Transverse colon (tissue), 4 donors: ENCODE data around the gene SCG2. TPM values are rescaled to one million over a fixed set of nuclear protein-coding genes. Genes with fewer than 3 reads are reported as not detected.

Source experiments
- DNase-seq: peaks from one replicate; pipeline ENCODE4 v3.0.0-alpha.2; 2019
- H3K27ac ChIP-seq, 4 donors: fragments of 200-600 bp; sonication (generic); 2 replicates each; pipeline ENCODE4 v1.5.1; 2016 to 2018; ENCODE audit warnings: inconsistent platforms in 4 of 4
- H3K27me3 ChIP-seq: fragments of 200-600 bp; sonication (generic); 2 replicates; pipeline ENCODE4 v1.5.1; 2017; ENCODE audit warnings: inconsistent platforms
- H3K36me3 ChIP-seq, 4 donors: fragments of 200-600 bp; sonication (generic); 2 replicates each; pipeline ENCODE4 v1.5.1; 2017 to 2019; ENCODE audit warnings: inconsistent platforms in 4 of 4
- H3K4me1 ChIP-seq, 4 donors: fragments of 200-600 bp; sonication (generic); 2 replicates each; pipeline ENCODE4 v1.5.1; 2017 to 2020; ENCODE audit warnings: inconsistent platforms in 4 of 4
- H3K4me3 ChIP-seq, 4 donors: fragments of 200-600 bp; sonication (generic); 1 replicate in 1 of 4; 2 replicates in 3 of 4; pipeline versions ENCODE4 v1.5.1 to v1.6.1; 2017 to 2019; ENCODE audit warnings: inconsistent platforms in 4 of 4
- H3K9me3 ChIP-seq, 2 donors: fragments of 200-600 bp; sonication (generic); 2 replicates each; pipeline ENCODE4 v1.5.1; 2017 to 2019; ENCODE audit warnings: inconsistent platforms in 2 of 2
- CTCF ChIP-seq, 5 experiments: fragments of 200-600 bp in 3 of 5; fragments of 450-650 bp in 2 of 5; sonication (generic) in 3 of 5; IDR thresholded peaks; 1 replicate in 2 of 5; 2 replicates in 3 of 5; pipeline ENCODE4 v1.5.1; 2016 to 2017; ENCODE audit warnings: antibody characterized with exemption in 5 of 5, inconsistent platforms in 3 of 5, mild to moderate bottlenecking in 2 of 5, moderate library complexity in 1 of 5
- EP300 ChIP-seq: sonication (generic); formaldehyde crosslinking; IDR thresholded peaks from one replicate; pipeline ENCODE4 v1.6.1; 2017; ENCODE audit warnings: antibody characterized with exemption, low read depth
- POLR2A ChIP-seq: fragments of 450-650 bp; IDR thresholded peaks from one replicate; pipeline ENCODE4 v1.6.1; 2016; ENCODE audit warnings: antibody characterized with exemption, mild to moderate bottlenecking, moderate library complexity
- POLR2AphosphoS5 ChIP-seq, 3 donors: sonication (generic); formaldehyde crosslinking; IDR thresholded peaks; one replicate each; pipeline ENCODE4 v1.6.1; 2016; ENCODE audit warnings: antibody characterized with exemption in 3 of 3
- WGBS, 2 donors: methylation state at CpG; one replicate each; pipeline ENCODE4 v1.1.5; 2018; ENCODE audit warnings: low coverage in 1 of 2; 5-methylcytosine and 5-hydroxymethylcytosine counted together
- in situ Hi-C, 4 donors: fragments of 200-750 bp; cut with MboI; loops; one replicate each; pipeline versions ENCODE4 v1.15.0 to v1.15.1; 2017; ENCODE audit warnings: low sequenced_read_pairs in 3 of 4, low pct_ligation_motif_present in 1 of 4, low pct_unique_long_range_greater_than_20kb in 1 of 4
- intact Hi-C: fragments of 100-400 bp; cut with DNase I; formaldehyde crosslinking; loops from one replicate; pipeline ENCODE4 v1.15.1; 2023; ENCODE audit warnings: low total_unique reads
- total RNA-seq, 4 donors: library from RNA; depleted of rRNA; stranded (reverse); fragments of >200 nt; gene quantifications; one replicate each; pipeline ENCODE4 v1.1.0, GENCODE V29; 2016

SCG2 gene
- total RNA-seq, 4 donors from 2014 or later = 0.37 to 9.6 (median 4.5) TPM

- H3K27ac ChIP-seq = no peak overlapping the region
- peaks cover 0 to 8% (median 0%) of the 10 kb centered on the region in 4 donors for H3K4me1 ChIP-seq
- DNase-seq = no peak
- no peaks in the 10 kb centered on the region for H3K27me3 ChIP-seq
- no peak overlapping the region for H3K4me3 ChIP-seq
- in situ Hi-C loops (loop anchor here in 2 of 4 donors (25.0 kb wide), 2 partner anchors 613 to 638 kb away; no protein-coding TSS in a partner anchor), intact Hi-C loops (no loop called here)
- no peaks in the 10 kb centered on the region for H3K9me3 ChIP-seq
- 61 to 66% methylated on average over 6 of the region's 6 CpGs for WGBS, 2 donors
- no peaks in the 10 kb centered on the region for H3K36me3 ChIP-seq
- TF ChIP-seq CTCF (IDR thresholded peaks at IDR 0.05) (no peak), POLR2AphosphoS5 (IDR thresholded peaks at IDR 0.05) (no peak), POLR2A (no peak), EP300 (no peak)
Measured at GRCh38 chr2:223599640-223600380, 2.4 kb downstream of the SCG2 start.

DNA sequence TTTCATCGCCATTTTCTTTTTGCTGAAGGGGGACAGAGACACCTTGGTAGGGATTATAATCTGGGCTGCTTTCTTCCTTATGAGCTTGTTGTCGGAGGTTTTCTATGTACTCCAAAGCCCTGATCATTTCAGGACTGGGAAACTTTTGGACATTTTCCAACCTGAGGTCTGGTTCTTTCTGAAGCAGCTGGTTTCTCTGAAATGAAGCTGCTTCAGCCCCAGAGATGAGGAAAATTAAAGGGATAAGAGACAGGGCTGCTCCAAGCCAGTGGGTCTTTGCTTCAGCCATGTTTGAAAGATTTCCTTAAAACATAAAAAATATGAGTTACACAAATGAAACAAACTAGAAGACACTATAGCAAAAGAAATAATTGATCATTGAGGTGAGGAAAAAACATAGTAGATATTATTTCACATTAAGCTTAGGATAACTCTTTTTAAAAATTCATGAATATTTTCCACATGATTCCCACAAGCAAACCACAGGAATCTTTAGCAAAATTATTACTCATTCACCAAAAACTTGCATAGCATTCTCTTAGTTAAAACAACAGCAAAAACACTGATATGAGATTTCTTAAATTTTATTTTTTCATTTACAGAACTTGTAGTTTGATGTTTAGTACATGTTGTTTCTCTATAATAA is 3.0 kb downstream of the SCG2 start:
- Histone ChIP-seq H3K4me1 (peaks cover 0 to 8% (median 0%) of the 10 kb centered on the region in 4 donors), H3K4me3 (no peak overlapping the region), H3K9me3 (no peaks in the 10 kb centered on the region), H3K27ac (no peak overlapping the region), H3K27me3 (no peaks in the 10 kb centered on the region), H3K36me3 (no peaks in the 10 kb centered on the region)
- no peak for TF ChIP-seq POLR2A
- no peak for TF ChIP-seq POLR2AphosphoS5 (IDR thresholded peaks at IDR 0.05)
- TF ChIP-seq EP300 = no peak
- TF ChIP-seq CTCF (IDR thresholded peaks at IDR 0.05) = no peak
- in situ Hi-C loops (loop anchor here in 1 of 4 donors (25.0 kb wide), 1 partner anchor 637 kb away; no protein-coding TSS in a partner anchor), intact Hi-C loops (no loop called here)
- no peak for DNase-seq
- 77% methylated on average over 2 of the region's 2 CpGs; no CpG with 5 or more reads in 1 of the 2 donors for WGBS, 2 donors

DNA sequence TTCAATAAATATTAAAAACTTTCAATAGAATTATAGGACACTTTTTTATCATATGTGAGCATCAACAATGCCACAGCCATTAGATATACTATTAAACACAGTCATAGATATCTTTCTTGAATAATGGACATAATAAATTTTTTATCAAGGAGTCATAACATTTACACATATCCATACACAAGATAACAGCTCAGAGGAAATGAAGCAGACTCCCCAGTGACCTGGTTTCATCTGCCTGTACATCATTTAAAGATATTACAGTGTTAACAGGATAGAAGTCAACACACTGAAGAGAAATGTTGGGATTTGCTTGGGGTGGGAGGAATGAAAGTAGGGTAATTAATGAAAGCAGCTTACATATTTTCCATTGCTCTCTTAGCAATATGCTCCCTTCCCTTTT is 5.1 kb downstream of the SCG2 start:
- H3K4me1 ChIP-seq = peaks cover 0 to 2% (median 0%) of the 10 kb centered on the region in 4 donors
- H3K27me3 ChIP-seq = no peaks in the 10 kb centered on the region
- no peaks in the 10 kb centered on the region for H3K36me3 ChIP-seq
- no peak for DNase-seq
- H3K4me3 ChIP-seq = no peak overlapping the region
- intact Hi-C loops = no loop called here
- in situ Hi-C loops = loop anchor here in 1 of 4 donors (25.0 kb wide), 1 partner anchor 635 kb away; no protein-coding TSS in a partner anchor
- TF ChIP-seq POLR2A (no peak), EP300 (no peak), POLR2AphosphoS5 (IDR thresholded peaks at IDR 0.05) (no peak), CTCF (IDR thresholded peaks at IDR 0.05) (no peak)
- no peaks in the 10 kb centered on the region for H3K9me3 ChIP-seq
- no peak overlapping the region for H3K27ac ChIP-seq

DNA sequence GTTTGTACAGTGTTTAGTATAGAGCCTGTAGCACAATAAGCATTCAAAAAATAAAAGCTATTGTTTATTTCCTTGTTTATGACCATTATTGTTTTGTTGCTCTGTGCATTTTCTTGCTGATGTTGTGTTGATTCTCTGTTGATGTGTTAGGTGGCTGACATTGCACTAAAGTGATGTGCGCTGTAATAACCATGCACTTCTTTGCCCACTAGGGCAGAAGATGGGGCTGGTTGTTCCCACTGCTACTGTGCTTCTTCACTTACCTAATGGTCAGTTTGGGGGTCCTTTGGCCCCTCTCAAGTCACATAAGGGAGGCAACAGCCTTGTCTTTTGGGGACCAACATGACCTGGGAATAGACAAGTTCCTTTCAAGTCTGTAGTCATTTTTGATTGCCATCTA is 6.0 kb downstream of the SCG2 start:
- TF ChIP-seq EP300 (no peak), POLR2A (no peak), CTCF (IDR thresholded peaks at IDR 0.05) (no peak), POLR2AphosphoS5 (IDR thresholded peaks at IDR 0.05) (no peak)
- Histone ChIP-seq H3K36me3 (no peaks in the 10 kb centered on the region), H3K4me1 (no peaks in the 10 kb centered on the region), H3K4me3 (no peak overlapping the region), H3K27me3 (no peaks in the 10 kb centered on the region), H3K9me3 (no peaks in the 10 kb centered on the region), H3K27ac (no peak overlapping the region)
- WGBS, 2 donors = 91 to 100% methylated on average over 1 of the region's 1 CpG
- in situ Hi-C loops = loop anchor here in 1 of 4 donors (25.0 kb wide), 1 partner anchor 634 kb away; no protein-coding TSS in a partner anchor
- intact Hi-C loops = no loop called here
- DNase-seq = no peak
